NCI-H146 (cell line): ENCODE measurements around the gene SPATA13.

Source experiments
- DNase-seq: peaks from one replicate; lab custom pipeline; 2025; lab: John Stamatoyannopoulos, UW

SPATA13 gene

GRCh38 chr13:24167666-24168391, 7.3 kb downstream of the SPATA13 start:
- no peak for DNase-seq

GRCh38 chr13:24168392-24168750, 7.9 kb downstream of the SPATA13 start:
- no peak for DNase-seq

- no peak for DNase-seq
Observed at GRCh38 chr13:24168979-24169378, 8.5 kb downstream of the SPATA13 start.

- no peak for DNase-seq
Observed at GRCh38 chr13:24172071-24172470, 11.6 kb downstream of the SPATA13 start.

- DNase-seq, result no peak
Observed at GRCh38 chr13:24173795-24174194, 13.3 kb downstream of the SPATA13 start.

GRCh38 chr13:24175847-24176246, 15.3 kb downstream of the SPATA13 start:
- no peak for DNase-seq

GRCh38 chr13:24176351-24177101, 16.0 kb downstream of the SPATA13 start:
- no peak for DNase-seq

- no peak for DNase-seq
Observed at GRCh38 chr13:24178847-24179485, 18.4 kb downstream of the SPATA13 start.

- DNase-seq, result no peak
Observed at GRCh38 chr13:24179486-24179850, 18.9 kb downstream of the SPATA13 start.

- no peak for DNase-seq
Observed at GRCh38 chr13:24180750-24181377, 20.3 kb downstream of the SPATA13 start.

GRCh38 chr13:24181991-24182702, 21.6 kb downstream of the SPATA13 start:
- DNase-seq, result no peak

- DNase-seq, result no peak
Observed at GRCh38 chr13:24182703-24183081, 22.2 kb downstream of the SPATA13 start.

GRCh38 chr13:24183741-24184182, 23.2 kb downstream of the SPATA13 start:
- no peak for DNase-seq

GRCh38 chr13:24184265-24184841, 23.8 kb downstream of the SPATA13 start:
- no peak for DNase-seq

- DNase-seq, result no peak
Observed at GRCh38 chr13:24184882-24185281, 24.4 kb downstream of the SPATA13 start.

GRCh38 chr13:24185591-24186232, 25.2 kb downstream of the SPATA13 start:
- DNase-seq, result no peak

- no peak for DNase-seq
Observed at GRCh38 chr13:24187185-24187584, 26.7 kb downstream of the SPATA13 start.

GRCh38 chr13:24192057-24192810, 31.7 kb downstream of the SPATA13 start:
- DNase-seq, result no peak

GRCh38 chr13:24192811-24193162, 32.3 kb downstream of the SPATA13 start:
- DNase-seq, result no peak

GRCh38 chr13:24194447-24194846, 33.9 kb downstream of the SPATA13 start:
- DNase-seq, result no peak
